GM18867 (cell line): ENCODE results near the gene CCDC146.
"Not testable (repeated sequence)": the region's sequence is repeated elsewhere in the genome, so short reads cannot be mapped to it uniquely, and the experiment has no call there.

Source experiments
- ATAC-seq: cut with Tn5 transposase; IDR thresholded peaks from one replicate; pipeline ENCODE4 v1.9.1; 2021; ENCODE audit warnings: mild to moderate bottlenecking, moderate library complexity; ENCODE audit not compliant: unreplicated experiment

Gene CCDC146

GRCh38 chr7:77121860-77122681, at the start of gene CCDC146:
TSS of gene CCDC146 (plus strand) at chr7:77122615. CDS start at chr7:77167669, 45,054 bp downstream.
- peak; percentile 98 for ATAC-seq

GRCh38 chr7:77074786-77075396, 47.5 kb upstream of the CCDC146 start:
- ATAC-seq, result not testable (repeated sequence)

GRCh38 chr7:77077060-77077459, 45.4 kb upstream of the CCDC146 start:
- ATAC-seq, result not testable (repeated sequence)

GRCh38 chr7:77079112-77079511, 43.3 kb upstream of the CCDC146 start:
- not testable (repeated sequence) for ATAC-seq

DNA sequence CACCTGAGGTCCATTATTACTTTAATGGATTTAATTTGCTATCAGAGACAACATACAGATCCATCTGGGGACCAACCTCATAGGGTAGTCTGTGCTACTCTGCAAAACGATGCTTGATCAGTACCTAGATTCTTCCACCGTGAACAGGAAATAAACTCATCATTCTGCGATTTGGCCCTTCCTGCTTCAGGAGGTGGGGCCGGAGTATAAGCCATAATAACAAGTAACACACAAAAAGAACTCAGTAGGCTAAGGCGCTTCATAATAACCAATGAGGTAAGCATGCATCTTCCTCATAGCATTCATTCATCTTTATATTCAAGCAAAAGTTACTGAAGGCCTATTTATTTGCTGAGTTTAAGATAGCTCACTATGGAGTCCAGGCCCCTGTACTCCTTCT, 42.8 kb upstream of the CCDC146 start:
- ATAC-seq, result not testable (repeated sequence)

GRCh38 chr7:77080236-77080635, 42.2 kb upstream of the CCDC146 start:
- ATAC-seq, result not testable (repeated sequence)

DNA sequence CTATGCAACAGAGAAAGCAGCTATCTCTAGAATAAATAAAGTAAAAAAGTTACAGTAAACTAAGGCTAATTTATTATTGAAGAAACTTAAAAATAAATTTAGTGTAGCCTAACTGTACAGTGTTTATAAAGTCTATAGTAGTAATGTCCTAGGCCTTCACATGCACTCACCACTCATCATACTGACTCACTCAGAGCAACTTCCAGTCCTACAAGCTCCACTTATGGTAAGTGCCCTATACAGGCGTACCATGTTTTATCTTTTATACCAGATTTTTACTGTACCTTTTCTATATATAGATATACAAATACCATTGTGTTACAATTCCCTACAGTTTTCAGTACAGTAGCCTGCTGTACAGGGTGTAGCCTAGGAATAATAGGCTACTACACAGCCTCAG, 40.2 kb upstream of the CCDC146 start:
- ATAC-seq, result not testable (repeated sequence)

DNA sequence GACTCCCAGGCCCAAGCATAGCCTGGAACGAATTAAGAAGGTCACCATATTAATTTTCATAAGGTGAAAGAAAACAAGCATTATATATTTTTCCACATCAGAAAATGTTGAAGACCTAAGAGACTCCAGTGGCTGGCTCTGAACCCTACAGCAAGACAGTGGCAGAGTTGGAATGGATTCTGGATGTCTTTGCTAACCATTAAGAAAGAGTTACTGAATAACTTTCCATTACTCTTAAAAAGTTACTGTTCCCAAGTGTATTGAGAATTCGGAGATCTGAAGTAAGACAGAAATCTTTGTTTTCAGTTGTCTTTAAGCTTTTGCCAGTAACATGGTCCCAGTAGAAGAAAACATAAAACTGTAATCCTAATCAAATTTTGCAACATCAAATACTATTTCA, 30.1 kb upstream of the CCDC146 start:
- not testable (repeated sequence) for ATAC-seq

- not testable (repeated sequence) for ATAC-seq
These were observed 21.9 kb upstream of the CCDC146 start for GRCh38 chr7:77100501-77100900.

DNA sequence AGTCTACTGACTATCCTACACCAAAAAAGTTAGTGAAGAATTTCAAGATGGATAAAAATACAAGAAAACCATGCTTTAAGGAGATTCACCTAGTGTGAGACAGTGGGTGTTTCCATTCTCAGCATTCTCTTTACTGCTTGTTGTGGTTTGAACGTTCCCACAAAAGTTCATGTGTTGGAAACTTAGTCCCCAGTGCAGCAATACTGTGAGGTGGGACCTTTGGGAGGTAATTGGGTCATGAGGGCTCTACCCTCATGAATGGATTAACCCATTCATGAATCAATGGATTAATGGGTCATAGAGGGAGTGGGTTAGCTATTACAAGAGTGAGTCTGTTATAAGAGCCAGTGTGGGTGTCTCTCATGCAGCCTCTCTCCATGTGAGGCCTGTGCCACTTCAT, 21.2 kb upstream of the CCDC146 start:
- ATAC-seq, result not testable (repeated sequence)

DNA sequence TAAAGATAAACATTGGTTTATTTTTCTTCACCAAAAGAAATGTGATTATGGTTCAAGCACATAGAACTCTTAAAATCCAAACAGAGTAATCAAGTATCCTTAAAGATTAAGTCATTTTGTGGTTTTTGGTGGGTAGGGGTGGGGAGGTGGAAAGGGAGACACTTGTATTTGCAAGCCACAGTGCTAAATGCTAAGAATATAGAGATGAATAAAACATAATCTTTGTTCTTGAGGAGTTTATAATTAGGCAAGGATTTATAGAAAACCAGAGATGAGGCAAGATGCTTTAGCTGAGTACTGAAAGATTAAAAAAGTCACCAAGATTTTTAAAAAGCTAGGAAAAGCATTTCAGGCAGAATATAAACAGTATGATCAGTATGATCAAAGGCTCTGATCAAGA, 19.7 kb upstream of the CCDC146 start:
- ATAC-seq, result not testable (repeated sequence)

- ATAC-seq, result not testable (repeated sequence)
These were observed 16.5 kb upstream of the CCDC146 start for GRCh38 chr7:77105904-77106303.

DNA sequence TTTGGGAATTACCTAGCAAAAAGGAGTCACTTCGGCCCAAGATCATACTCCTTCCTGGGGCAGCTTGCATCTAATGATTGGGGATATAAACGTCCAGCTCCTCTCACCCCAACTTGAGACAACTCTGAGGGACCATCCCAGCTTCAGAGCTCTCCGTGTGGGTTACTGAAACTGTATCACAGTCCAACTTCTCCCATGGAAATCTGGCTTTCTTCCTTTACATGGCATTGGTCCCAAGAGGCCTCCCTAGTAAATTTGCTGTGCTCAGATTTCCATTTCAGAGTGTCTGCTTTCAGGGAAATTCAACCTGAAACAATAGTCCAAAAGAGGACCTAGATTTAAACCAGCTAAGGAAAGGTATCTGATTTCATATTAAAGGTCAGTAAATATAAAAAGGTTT, 14.8 kb upstream of the CCDC146 start:
- not testable (repeated sequence) for ATAC-seq

- not testable (repeated sequence) for ATAC-seq
These were observed 14.1 kb upstream of the CCDC146 start for GRCh38 chr7:77108362-77108761.

GRCh38 chr7:77112719-77113306, 9.6 kb upstream of the CCDC146 start:
- ATAC-seq, result not testable (repeated sequence)

- ATAC-seq, result not testable (repeated sequence)
These were observed 3.1 kb downstream of the CCDC146 start for GRCh38 chr7:77125486-77125885.

GRCh38 chr7:77127009-77127408, 4.6 kb downstream of the CCDC146 start:
- ATAC-seq, result not testable (repeated sequence)

DNA sequence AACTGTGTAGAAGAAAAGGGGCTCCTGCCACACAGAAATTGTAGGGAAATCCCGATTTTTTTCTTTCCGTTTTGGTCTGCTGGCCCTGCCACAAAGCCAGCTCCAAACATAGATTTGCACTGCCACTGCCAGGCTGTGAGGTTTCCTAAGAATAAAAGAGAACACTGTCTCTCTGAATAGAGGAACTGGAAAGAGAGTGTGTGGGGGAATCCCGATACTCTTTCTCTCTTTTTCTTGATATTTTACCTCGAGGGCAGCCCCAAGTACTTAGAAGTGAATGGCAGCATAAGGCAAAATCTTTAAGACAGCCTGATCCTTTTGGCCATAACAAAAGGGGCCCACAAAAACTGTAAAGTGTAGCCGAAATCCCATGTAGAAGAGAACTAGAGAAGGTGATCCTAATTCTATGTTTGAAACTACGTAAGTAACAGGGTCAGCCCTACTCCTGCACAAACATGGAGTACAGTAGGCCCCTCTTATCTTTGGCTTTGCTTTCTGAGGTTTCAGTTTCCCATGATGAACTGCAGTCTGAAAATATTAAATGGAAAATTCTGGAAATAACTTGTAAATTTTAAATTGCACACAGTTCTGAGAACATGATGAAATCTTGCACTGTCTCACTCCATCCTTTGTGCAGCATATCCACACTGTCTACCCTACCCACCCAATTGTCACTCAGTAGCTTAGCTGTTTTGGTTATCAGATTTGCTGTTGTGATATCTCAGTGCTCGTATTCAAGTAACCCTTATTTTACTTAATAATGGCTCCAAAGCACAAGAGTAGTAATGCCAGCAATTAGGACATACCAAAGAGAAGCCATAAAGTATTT, 6.4 kb downstream of the CCDC146 start:
- ATAC-seq, result peak; percentile 74

DNA sequence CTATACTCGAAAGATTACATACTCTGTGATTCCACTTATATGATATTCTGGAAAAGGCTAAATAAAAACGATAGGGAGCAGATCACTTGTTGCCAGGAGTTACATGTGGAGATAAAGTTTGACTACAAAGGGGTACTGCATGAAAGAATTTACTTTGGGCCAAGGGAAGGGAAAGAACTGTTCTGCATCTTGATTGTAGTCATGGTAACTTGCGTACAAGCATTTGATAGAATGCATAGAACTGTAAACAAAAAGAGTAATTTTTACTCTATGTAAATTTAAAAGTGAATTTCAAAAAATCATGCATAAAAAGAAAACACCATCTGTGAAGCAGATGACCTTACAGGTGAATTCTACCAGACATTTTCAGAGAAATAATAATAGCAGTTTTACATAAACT, 9.4 kb downstream of the CCDC146 start:
- ATAC-seq, result not testable (repeated sequence)

DNA sequence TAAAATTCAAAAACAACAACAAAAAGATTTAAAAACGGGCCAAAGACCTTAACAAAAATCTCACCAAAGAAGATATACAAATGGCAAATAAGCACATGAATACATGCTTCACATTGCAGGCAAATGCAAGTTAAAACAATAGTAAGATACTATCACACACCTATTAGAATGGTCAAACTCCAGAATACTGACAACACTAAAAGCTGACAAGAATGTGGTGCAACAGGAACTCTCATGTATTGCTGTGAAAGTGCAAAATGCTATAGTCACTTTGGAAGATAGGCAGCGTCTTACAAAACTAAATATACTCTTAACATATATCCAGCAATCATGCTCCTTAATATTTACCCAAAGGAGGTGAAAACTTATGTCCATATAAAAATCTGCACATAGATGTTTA, 16.3 kb downstream of the CCDC146 start:
- ATAC-seq, result not testable (repeated sequence)

DNA sequence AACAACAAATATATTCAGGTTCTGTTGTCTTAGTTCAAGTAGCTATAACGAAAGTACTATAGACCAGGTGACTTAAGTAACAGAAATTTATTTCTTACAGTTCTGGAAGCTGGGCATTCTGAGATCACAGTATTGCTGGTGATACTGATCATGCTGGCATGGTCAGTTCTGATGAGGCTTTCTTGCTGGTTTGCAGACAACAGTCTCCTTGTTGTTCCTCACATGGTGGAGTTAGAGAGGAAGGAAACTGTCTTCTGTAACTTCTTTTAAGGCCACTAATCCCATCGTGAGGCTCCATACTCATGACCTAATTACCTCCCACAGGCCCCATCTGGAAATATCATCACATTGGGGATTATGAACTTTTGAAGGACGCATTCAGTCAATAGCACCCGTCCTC, 17.9 kb downstream of the CCDC146 start:
- ATAC-seq, result not testable (repeated sequence)
